Panc1 (cell line): ENCODE results near the gene TMEM192. TPM values are rescaled to one million over a fixed set of nuclear protein-coding genes. Genes with fewer than 3 reads are reported as not detected.

ENCODE experiments used
- ATAC-seq: fragments of 200-7000 bp; cut with Tn5 transposase; 2 replicates; pipeline ENCODE4 v1.9.1; 2020; ENCODE audit warnings: mild to moderate bottlenecking, moderate library complexity
- BruUV-seq: library from RNA; stranded (reverse); fragments of 400-500 nt; replicated peaks from 2 replicates; lab custom pipeline; 2021; lab: Mats Ljungman, UMichigan
- CTCF ChIA-PET: fragments of 300-600 bp; sonication (Branson Sonifier 250); formaldehyde crosslinking; loops from one replicate; lab custom pipeline; 2022; ENCODE audit warnings: antibody characterized with exemption; lab: Charles Lee
- POLR2A ChIA-PET: fragments of 300-600 bp; sonication (Branson Sonifier 250); formaldehyde crosslinking; loops from one replicate; lab custom pipeline; 2022; ENCODE audit warnings: antibody characterized with exemption; lab: Charles Lee
- DNase-seq: peaks from one replicate; pipeline ENCODE4 v3.0.0-alpha.2; 2010; ENCODE audit warnings: low read depth, low spot score
- H3K27ac ChIP-seq: 2 replicates; pipeline ENCODE4 v1.5.1; 2011; ENCODE audit warnings: mild to moderate bottlenecking, low read length, inconsistent platforms
- H3K27me3 ChIP-seq: fragments of 200-500 bp; sonication (Bioruptor generic); 2 replicates; pipeline ENCODE4 v1.6.0; 2014; ENCODE audit warnings: low read length, inconsistent platforms; ENCODE audit not compliant: control insufficient read depth, insufficient read depth
- H3K36me3 ChIP-seq: fragments of 200-500 bp; sonication (Bioruptor generic); 2 replicates; pipeline ENCODE4 v1.5.1; 2014; ENCODE audit warnings: inconsistent platforms, mild to moderate bottlenecking, low read length, moderate library complexity; ENCODE audit not compliant: control insufficient read depth, insufficient read depth
- H3K4me1 ChIP-seq: 2 replicates; pipeline ENCODE4 v1.5.1; 2011; ENCODE audit warnings: inconsistent platforms, mild to moderate bottlenecking, low read length, moderate library complexity; ENCODE audit not compliant: control insufficient read depth, insufficient read depth
- H3K4me3 ChIP-seq, 2 experiments: 2 replicates each; pipeline ENCODE4 v1.5.1; 2011 to 2012; ENCODE audit warnings: low read depth in 2 of 2, low read length in 2 of 2, mild to moderate bottlenecking in 2 of 2, inconsistent platforms in 1 of 2, moderate library complexity in 1 of 2
- H3K9me3 ChIP-seq: fragments of 200-500 bp; sonication (Bioruptor generic); 2 replicates; pipeline ENCODE4 v1.5.1; 2014; ENCODE audit warnings: low read depth, mild to moderate bottlenecking, inconsistent platforms, low read length, moderate library complexity; ENCODE audit not compliant: control insufficient read depth, insufficient read depth
- CTCF ChIP-seq: fragments of 450-650 bp; IDR thresholded peaks from 2 replicates; pipeline ENCODE4 v1.5.1; 2017; ENCODE audit warnings: mild to moderate bottlenecking
- POLR2AphosphoS5 ChIP-seq: IDR thresholded peaks from 2 replicates; pipeline ENCODE4 v1.6.1; 2012; ENCODE audit warnings: mild to moderate bottlenecking, low read depth, low read length, moderate library complexity
- REST ChIP-seq, 2 experiments: IDR thresholded peaks; 2 replicates each; pipeline ENCODE4 v1.6.1; 2011 to 2012; ENCODE audit warnings: low read depth in 2 of 2, control low read depth in 1 of 2, low read length in 1 of 2, mild to moderate bottlenecking in 1 of 2, moderate library complexity in 1 of 2; ENCODE audit not compliant: insufficient read depth in 1 of 2
- SIN3A ChIP-seq: IDR thresholded peaks from 2 replicates; pipeline ENCODE4 v1.6.1; 2012; ENCODE audit warnings: low read depth, mild to moderate bottlenecking, low read length, moderate library complexity, borderline replicate concordance; ENCODE audit not compliant: insufficient read depth
- TCF7L2 ChIP-seq: IDR thresholded peaks from 2 replicates; pipeline ENCODE4 v1.6.1; 2011; ENCODE audit warnings: mild to moderate bottlenecking, low read depth, low read length, inconsistent platforms
- in situ Hi-C: cut with HindIII; loops from 2 replicates; pipeline ENCODE4 v1.10.0; 2016; ENCODE audit warnings: low sequenced_read_pairs, low pct_unique_long_range_greater_than_20kb
- intact Hi-C: fragments of 100-400 bp; cut with micrococcal nuclease; formaldehyde crosslinking; loops from one replicate; pipeline ENCODE4 v1.10.0; 2022; ENCODE audit not compliant: unreplicated experiment
- total RNA-seq: library from RNA; stranded (reverse); gene quantifications from one replicate; pipeline ENCODE4 v1.2.1, GENCODE V29; 2021; ENCODE audit not compliant: unreplicated experiment

The TMEM192 gene
- total RNA-seq, 1 experiment from 2014 or later: 7.2 TPM

GRCh38 chr4:165138843-165139242 lies 26.2 kb upstream of the TMEM192 start:
- no peak overlapping the region for H3K4me3 ChIP-seq
- no peaks in the 10 kb centered on the region for H3K27me3 ChIP-seq
- BruUV-seq: no TSS peak
- no peaks in the 10 kb centered on the region for H3K36me3 ChIP-seq
- intact Hi-C loops: no loop called here
- DNase-seq: no peak
- TF ChIP-seq SIN3A: no peak
- TF ChIP-seq REST (IDR thresholded peaks at IDR 0.05; ENCODE audit: insufficient read depth in 1 of 2, low read depth in 2 of 2, low read length in 1 of 2): no peak
- TF ChIP-seq TCF7L2: no peak
- TF ChIP-seq POLR2AphosphoS5: no peak
- no peak for TF ChIP-seq CTCF
- H3K9me3 ChIP-seq: no peaks in the 10 kb centered on the region
- ChIA-PET CTCF (no interaction called here), POLR2A (no interaction called here)
- H3K4me1 ChIP-seq: no peaks in the 10 kb centered on the region
- no peak for ATAC-seq
- in situ Hi-C loops: no loop called here
- H3K27ac ChIP-seq: no peak overlapping the region

- DNase-seq (no peak), ATAC-seq (no peak)
- no peak overlapping the region for H3K27ac ChIP-seq
- ChIA-PET POLR2A (no interaction called here), CTCF (no interaction called here)
- H3K9me3 ChIP-seq: no peaks in the 10 kb centered on the region
- H3K36me3 ChIP-seq: no peaks in the 10 kb centered on the region
- no peak overlapping the region for H3K4me3 ChIP-seq
- TF ChIP-seq SIN3A: no peak
- no peaks in the 10 kb centered on the region; the same call in 1 of the 2 replicates for H3K27me3 ChIP-seq
- H3K4me1 ChIP-seq: no peaks in the 10 kb centered on the region
- no TSS peak for BruUV-seq
- in situ Hi-C loops: no loop called here
- intact Hi-C loops: no loop called here
Observed at GRCh38 chr4:165137205-165137604, 24.5 kb upstream of the TMEM192 start.

- Histone ChIP-seq H3K4me1 (no peaks in the 10 kb centered on the region), H3K27me3 (no peaks in the 10 kb centered on the region; the same call in 1 of the 2 replicates), H3K36me3 (no peaks in the 10 kb centered on the region), H3K4me3 (no peak overlapping the region), H3K9me3 (no peaks in the 10 kb centered on the region), H3K27ac (no peak overlapping the region)
- CTCF ChIA-PET: no interaction called here
- BruUV-seq: no TSS peak
- no peak for TF ChIP-seq CTCF
- no peak for TF ChIP-seq POLR2AphosphoS5
- no peak for TF ChIP-seq REST (IDR thresholded peaks at IDR 0.05; ENCODE audit: insufficient read depth in 1 of 2, low read depth in 2 of 2, low read length in 1 of 2)
- no peak for TF ChIP-seq TCF7L2
- no peak for TF ChIP-seq SIN3A
- in situ Hi-C loops (no loop called here), intact Hi-C loops (no loop called here)
- no peak for ATAC-seq
- DNase-seq: no peak
- POLR2A ChIA-PET: no interaction called here
Observed at GRCh38 chr4:165136529-165136928, 23.9 kb upstream of the TMEM192 start.
